H9 (cell line): ENCODE results near the gene HLF. TPM values are rescaled to one million over a fixed set of nuclear protein-coding genes. Genes with fewer than 3 reads are reported as not detected.

Experiments used
- DNase-seq: peaks from one replicate; pipeline ENCODE4 v3.0.0-alpha.2; 2017
- H2AFZ ChIP-seq: one replicate; pipeline ENCODE4 v1.6.1; 2013; ENCODE audit warnings: mild to moderate bottlenecking, low read length, control low read depth, moderate library complexity
- H2AK5ac ChIP-seq: 2 replicates; pipeline ENCODE4 v1.6.1; 2013; ENCODE audit warnings: low read length, control low read depth, mixed read lengths; ENCODE audit not compliant: insufficient read length
- H2BK120ac ChIP-seq: one replicate; pipeline ENCODE4 v1.6.1; 2013; ENCODE audit warnings: low read depth, mild to moderate bottlenecking, low read length, control low read depth, inconsistent platforms; ENCODE audit not compliant: poor library complexity, severe bottlenecking
- H2BK12ac ChIP-seq: 2 replicates; pipeline ENCODE4 v1.6.1; 2013; ENCODE audit warnings: low read length, control low read depth, mixed read lengths, low read depth; ENCODE audit not compliant: insufficient read length
- H2BK15ac ChIP-seq: 2 replicates; pipeline ENCODE4 v1.6.1; 2013; ENCODE audit warnings: low read depth, low read length, control low read depth
- H2BK20ac ChIP-seq: one replicate; pipeline ENCODE4 v1.6.1; 2013; ENCODE audit warnings: low read depth, mild to moderate bottlenecking, low read length, control low read depth, inconsistent platforms; ENCODE audit not compliant: poor library complexity, severe bottlenecking
- H2BK5ac ChIP-seq: 2 replicates; pipeline ENCODE4 v1.6.1; 2013; ENCODE audit warnings: low read length, control low read depth, mixed read lengths; ENCODE audit not compliant: insufficient read length
- H3K14ac ChIP-seq: 2 replicates; pipeline ENCODE4 v1.6.1; 2013; ENCODE audit warnings: low read length, control low read depth; ENCODE audit not compliant: insufficient read depth
- H3K18ac ChIP-seq: 2 replicates; pipeline ENCODE4 v1.6.1; 2013; ENCODE audit warnings: low read depth, mild to moderate bottlenecking, mixed read lengths, low read length, control low read depth; ENCODE audit not compliant: insufficient read length
- H3K23ac ChIP-seq: 2 replicates; pipeline ENCODE4 v1.6.1; 2013; ENCODE audit warnings: low read length, control low read depth, mixed read lengths, low read depth; ENCODE audit not compliant: insufficient read length
- H3K23me2 ChIP-seq: 2 replicates; pipeline ENCODE4 v1.6.1; 2013; ENCODE audit warnings: low read depth, mild to moderate bottlenecking, mixed read lengths, low read length, control low read depth; ENCODE audit not compliant: insufficient read length, poor library complexity, severe bottlenecking
- H3K27ac ChIP-seq: 2 replicates; pipeline ENCODE4 v1.5.1; 2013; ENCODE audit warnings: low read length, control low read depth, mixed read lengths, low read depth; ENCODE audit not compliant: insufficient read length
- H3K27me3 ChIP-seq: 2 replicates; pipeline ENCODE4 v1.6.1; 2013; ENCODE audit warnings: low read length, control low read depth, inconsistent platforms; ENCODE audit not compliant: insufficient read depth
- H3K4ac ChIP-seq: 2 replicates; pipeline ENCODE4 v1.6.1; 2013; ENCODE audit warnings: low read depth, mild to moderate bottlenecking, control low read depth, inconsistent platforms, low read length, moderate library complexity
- H3K4me1 ChIP-seq: 2 replicates; pipeline ENCODE4 v1.6.1; 2013; ENCODE audit warnings: low read length, control low read depth, inconsistent platforms; ENCODE audit not compliant: insufficient read depth
- H3K4me2 ChIP-seq: 2 replicates; pipeline ENCODE4 v1.6.1; 2013; ENCODE audit warnings: low read length, control low read depth, mixed read lengths; ENCODE audit not compliant: insufficient read length, insufficient read depth
- H3K56ac ChIP-seq: 2 replicates; pipeline ENCODE4 v1.6.1; 2013; ENCODE audit warnings: low read depth, mild to moderate bottlenecking, mixed read lengths, low read length, control low read depth; ENCODE audit not compliant: insufficient read length
- H3K79me1 ChIP-seq: 2 replicates; pipeline ENCODE4 v1.6.1; 2013; ENCODE audit warnings: low read depth, mild to moderate bottlenecking, moderate library complexity, low read length, control low read depth, inconsistent platforms; ENCODE audit not compliant: insufficient read depth, poor library complexity, severe bottlenecking
- H3K79me2 ChIP-seq: 2 replicates; pipeline ENCODE4 v1.6.1; 2013; ENCODE audit warnings: low read length, control low read depth, inconsistent platforms; ENCODE audit not compliant: insufficient read depth
- H3K9ac ChIP-seq: 2 replicates; pipeline ENCODE4 v1.6.1; 2013; ENCODE audit warnings: low read length, control low read depth, mixed read lengths; ENCODE audit not compliant: insufficient read length; ENCODE audit errors: extremely low read depth
- H3K9me3 ChIP-seq: one replicate; pipeline ENCODE4 v1.6.1; 2013; ENCODE audit warnings: low read depth, low read length, inconsistent platforms; ENCODE audit not compliant: control insufficient read depth
- H3T11ph ChIP-seq: one replicate; pipeline ENCODE4 v1.6.1; 2013; ENCODE audit warnings: mild to moderate bottlenecking, low read length, control low read depth, inconsistent platforms
- H4K20me1 ChIP-seq: one replicate; pipeline ENCODE4 v1.6.1; 2013; ENCODE audit not compliant: control insufficient read depth, insufficient read length, insufficient read depth
- H4K5ac ChIP-seq: 2 replicates; pipeline ENCODE4 v1.6.1; 2013; ENCODE audit warnings: low read depth, mild to moderate bottlenecking, mixed read lengths, low read length, control low read depth; ENCODE audit not compliant: insufficient read length
- H4K8ac ChIP-seq: replicated peaks from 2 replicates; pipeline ENCODE4 v1.6.1; 2013; ENCODE audit warnings: low read length, control low read depth, mixed read lengths, low read depth; ENCODE audit not compliant: insufficient read length
- H4K91ac ChIP-seq: 2 replicates; pipeline ENCODE4 v1.6.1; 2013; ENCODE audit warnings: low read depth, mild to moderate bottlenecking, moderate library complexity, mixed read lengths, low read length, control low read depth; ENCODE audit not compliant: insufficient read length
- H3K27ac Mint-ChIP-seq, 3 experiments: 2 replicates in 2 of 3; 3 replicates in 1 of 3; pipeline ENCODE4 v1.8.0; 2020 to 2021; ENCODE audit warnings: mixed read lengths in 3 of 3, mild to moderate bottlenecking in 1 of 3, moderate library complexity in 1 of 3
- H3K27me3 Mint-ChIP-seq: 2 replicates; pipeline ENCODE4 v1.8.0; 2021; ENCODE audit warnings: low read depth, mild to moderate bottlenecking, moderate library complexity, mixed read lengths
- H3K36me3 Mint-ChIP-seq, 3 experiments: 2 replicates in 2 of 3; 3 replicates in 1 of 3; pipeline ENCODE4 v1.8.0; 2020 to 2021; ENCODE audit warnings: low read depth in 3 of 3, mixed read lengths in 3 of 3; ENCODE audit not compliant: insufficient read depth in 1 of 3
- H3K4me1 Mint-ChIP-seq, 2 experiments: 2 replicates each; pipeline ENCODE4 v1.8.0; 2020; ENCODE audit warnings: mixed read lengths in 2 of 2
- H3K4me3 Mint-ChIP-seq, 2 experiments: 2 replicates in 1 of 2; 3 replicates in 1 of 2; pipeline ENCODE4 v1.8.0; 2020 to 2021; ENCODE audit warnings: mild to moderate bottlenecking in 2 of 2, mixed read lengths in 2 of 2, moderate library complexity in 1 of 2
- H3K9me3 Mint-ChIP-seq, 2 experiments: 2 replicates in 1 of 2; 3 replicates in 1 of 2; pipeline ENCODE4 v1.8.0; 2020; ENCODE audit warnings: mild to moderate bottlenecking in 2 of 2, mixed read lengths in 2 of 2, moderate library complexity in 1 of 2
- WGBS: extraction: QIAGEN DNeasy Blood & Tissue Kit; methylation state at CpG from one replicate; pipeline ENCODE4 v1.1.7; 2013; ENCODE audit warnings: missing lambda C conversion rate, low lambda C conversion rate, mixed read lengths; ENCODE audit not compliant: insufficient read length; ENCODE audit errors: extremely low coverage; 5-methylcytosine and 5-hydroxymethylcytosine counted together
- total RNA-seq: library from RNA; stranded (reverse); gene quantifications from 2 replicates; pipeline ENCODE4 v1.2.1, GENCODE V29; 2021
- TF ChIP-seq, protein P1 (sequence below): fragments of 200-600 bp; sonication (generic); conservative IDR thresholded peaks from 3 replicates; pipeline ENCODE4 v1.8.0; 2021; ENCODE audit warnings: antibody characterized with exemption, mild to moderate bottlenecking

Gene HLF
- total RNA-seq, 1 experiment from 2014 or later = 0.17 TPM

DNA sequence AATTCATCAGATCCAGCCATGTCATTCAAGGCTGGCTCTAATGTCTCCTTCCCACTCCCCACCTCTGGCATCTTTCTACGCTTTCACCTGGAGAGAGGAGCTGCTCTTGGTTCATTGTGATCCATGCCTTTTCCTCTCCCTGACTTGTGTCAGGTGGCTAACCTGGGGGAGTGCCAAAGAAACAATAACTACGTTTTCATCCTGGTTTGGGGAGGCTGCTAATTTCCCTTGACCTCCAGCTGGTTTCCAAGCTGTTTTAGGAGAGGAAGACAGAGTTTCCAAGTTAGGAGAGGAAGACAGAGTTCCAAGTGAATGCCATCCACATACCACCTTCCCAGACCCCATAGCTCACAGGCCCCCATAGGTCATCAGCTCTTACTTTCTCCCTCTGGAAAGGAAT lies 40.0 kb upstream of the HLF start:
- H3K79me1 ChIP-seq = no peaks in the 10 kb centered on the region
- no peak overlapping the region for H3K4ac ChIP-seq
- H3K9ac ChIP-seq = no peak overlapping the region
- H3K23ac ChIP-seq = no peak overlapping the region
- no peaks in the 10 kb centered on the region for H4K20me1 ChIP-seq
- H3K4me1 Mint-ChIP-seq = no peaks in the 10 kb centered on the region
- no peak overlapping the region for H3K14ac ChIP-seq
- H3T11ph ChIP-seq = no peak overlapping the region
- no peaks in the 10 kb centered on the region for H3K4me1 ChIP-seq
- no peak overlapping the region for H2AK5ac ChIP-seq
- no peak overlapping the region for H3K4me3 Mint-ChIP-seq
- no CpG with 5 or more reads among the region's 2 CpGs for WGBS
- no peak overlapping the region for H2AFZ ChIP-seq
- no peak overlapping the region for H4K5ac ChIP-seq
- H3K27ac ChIP-seq = no peak overlapping the region
- no peak overlapping the region for H3K56ac ChIP-seq
- no peaks in the 10 kb centered on the region for H3K79me2 ChIP-seq
- no peak overlapping the region for H2BK20ac ChIP-seq
- no peaks in the 10 kb centered on the region; the same call in 1 of the 2 replicates for H3K27me3 ChIP-seq
- H2BK120ac ChIP-seq = no peak overlapping the region
- no peak overlapping the region for H4K91ac ChIP-seq
- TF ChIP-seq, protein P1, sequence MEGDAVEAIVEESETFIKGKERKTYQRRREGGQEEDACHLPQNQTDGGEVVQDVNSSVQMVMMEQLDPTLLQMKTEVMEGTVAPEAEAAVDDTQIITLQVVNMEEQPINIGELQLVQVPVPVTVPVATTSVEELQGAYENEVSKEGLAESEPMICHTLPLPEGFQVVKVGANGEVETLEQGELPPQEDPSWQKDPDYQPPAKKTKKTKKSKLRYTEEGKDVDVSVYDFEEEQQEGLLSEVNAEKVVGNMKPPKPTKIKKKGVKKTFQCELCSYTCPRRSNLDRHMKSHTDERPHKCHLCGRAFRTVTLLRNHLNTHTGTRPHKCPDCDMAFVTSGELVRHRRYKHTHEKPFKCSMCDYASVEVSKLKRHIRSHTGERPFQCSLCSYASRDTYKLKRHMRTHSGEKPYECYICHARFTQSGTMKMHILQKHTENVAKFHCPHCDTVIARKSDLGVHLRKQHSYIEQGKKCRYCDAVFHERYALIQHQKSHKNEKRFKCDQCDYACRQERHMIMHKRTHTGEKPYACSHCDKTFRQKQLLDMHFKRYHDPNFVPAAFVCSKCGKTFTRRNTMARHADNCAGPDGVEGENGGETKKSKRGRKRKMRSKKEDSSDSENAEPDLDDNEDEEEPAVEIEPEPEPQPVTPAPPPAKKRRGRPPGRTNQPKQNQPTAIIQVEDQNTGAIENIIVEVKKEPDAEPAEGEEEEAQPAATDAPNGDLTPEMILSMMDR = no peak
- H3K18ac ChIP-seq = no peak overlapping the region
- no peak overlapping the region for H3K27ac Mint-ChIP-seq
- no peak overlapping the region for H2BK5ac ChIP-seq
- H3K27me3 Mint-ChIP-seq = peaks cover 12% of the 10 kb centered on the region
- no peak overlapping the region for H2BK12ac ChIP-seq
- no peak overlapping the region for H3K4me2 ChIP-seq
- no peak overlapping the region for H4K8ac ChIP-seq
- no peaks in the 10 kb centered on the region for H3K23me2 ChIP-seq
- no peaks in the 10 kb centered on the region for H3K36me3 Mint-ChIP-seq
- H3K9me3 Mint-ChIP-seq = no peaks in the 10 kb centered on the region; a peak in 1 of 5 replicates
- no peak for DNase-seq
- no peak overlapping the region for H2BK15ac ChIP-seq
- no peaks in the 10 kb centered on the region for H3K9me3 ChIP-seq
